Activated naive CD8-positive, alpha-beta T cell treated with anti-CD3 and anti-CD28 coated beads, Interleukin-2, amount 50 U/mL, for 24 hours (primary cell): ENCODE data around the gene ZNF783.
"Not testable (repeated sequence)": the region's sequence is repeated elsewhere in the genome, so short reads cannot be mapped to it uniquely, and the experiment has no call there.

Source experiments
- ATAC-seq: fragments of 150-1000 bp; cut with Tn5 transposase; one replicate; pipeline ENCODE4 v1.10.0; 2021
- DNase-seq: peaks from one replicate; pipeline ENCODE4 v3.0.0; 2021
- H3K27ac Mint-ChIP-seq: one replicate; pipeline ENCODE4 v1.8.0; 2021; ENCODE audit warnings: mild to moderate bottlenecking, mixed read lengths
- H3K27me3 Mint-ChIP-seq: one replicate; pipeline ENCODE4 v1.8.0; 2021; ENCODE audit warnings: mixed read lengths
- H3K36me3 Mint-ChIP-seq: one replicate; pipeline ENCODE4 v1.8.0; 2021; ENCODE audit warnings: low read depth, mixed read lengths
- H3K4me1 Mint-ChIP-seq: one replicate; pipeline ENCODE4 v1.8.0; 2021; ENCODE audit warnings: mixed read lengths
- H3K4me3 Mint-ChIP-seq: one replicate; pipeline ENCODE4 v1.8.0; 2021; ENCODE audit warnings: mild to moderate bottlenecking, moderate library complexity, mixed read lengths
- H3K9me3 Mint-ChIP-seq: one replicate; pipeline ENCODE4 v1.8.0; 2021; ENCODE audit warnings: mixed read lengths

ZNF783 gene

GRCh38 chr7:149332602-149333320 lies 70.8 kb downstream of the ZNF783 start:
- not testable (repeated sequence) for H3K36me3 Mint-ChIP-seq, H3K27ac Mint-ChIP-seq, H3K9me3 Mint-ChIP-seq, H3K4me3 Mint-ChIP-seq, H3K4me1 Mint-ChIP-seq, DNase-seq, ATAC-seq
- peaks cover 10% of the 10 kb centered on the region for H3K27me3 Mint-ChIP-seq

- no peak for ATAC-seq
These were observed 71.3 kb downstream of the ZNF783 start for GRCh38 chr7:149333321-149333717.

GRCh38 chr7:149334219-149334618 lies 72.2 kb downstream of the ZNF783 start:
- H3K4me1 Mint-ChIP-seq, result no peaks in the 10 kb centered on the region
- peaks cover 10% of the 10 kb centered on the region for H3K27me3 Mint-ChIP-seq
- ATAC-seq (no peak), DNase-seq (no peak)
- H3K4me3 Mint-ChIP-seq, result no peak overlapping the region
- H3K9me3 Mint-ChIP-seq, result peaks cover 15% of the 10 kb centered on the region
- no peak overlapping the region for H3K27ac Mint-ChIP-seq
- peaks cover 3% of the 10 kb centered on the region for H3K36me3 Mint-ChIP-seq

More at GRCh38 chr7:149333321-149333717, 71.3 kb downstream of the ZNF783 start:
- Mint-ChIP-seq H3K9me3 (peaks cover 12% of the 10 kb centered on the region), H3K4me1 (no peaks in the 10 kb centered on the region), H3K4me3 (no peak overlapping the region), H3K27ac (no peak overlapping the region), H3K27me3 (peaks cover 10% of the 10 kb centered on the region), H3K36me3 (peaks cover 3% of the 10 kb centered on the region)
- DNase-seq, result no peak
